Glomerular visceral epithelial cell (primary cell): ENCODE results near the gene SMCO1.
"Not testable (repeated sequence)": the region's sequence is repeated elsewhere in the genome, so short reads cannot be mapped to it uniquely, and the experiment has no call there.

ENCODE experiments used
- DNase-seq: peaks from one replicate; pipeline ENCODE4 v3.0.0-alpha.2; 2016; ENCODE audit errors: extremely low spot score

Gene SMCO1

GRCh38 chr3:196492080-196492479 is 23.1 kb downstream of the SMCO1 start:
- DNase-seq: no peak

GRCh38 chr3:196489747-196490146 is 25.4 kb downstream of the SMCO1 start:
- no peak for DNase-seq

- DNase-seq: no peak
Measured at GRCh38 chr3:196486263-196486662, 28.9 kb downstream of the SMCO1 start.

- no peak for DNase-seq
Measured at GRCh38 chr3:196477678-196478077, 37.5 kb downstream of the SMCO1 start.

- DNase-seq: no peak
Measured at GRCh38 chr3:196472286-196472685, 42.9 kb downstream of the SMCO1 start.

GRCh38 chr3:196471551-196471950 is 43.6 kb downstream of the SMCO1 start:
- DNase-seq: no peak

GRCh38 chr3:196470182-196470581 is 45.0 kb downstream of the SMCO1 start:
- DNase-seq: not testable (repeated sequence)

GRCh38 chr3:196463804-196464203 is 51.3 kb downstream of the SMCO1 start:
- DNase-seq: no peak

GRCh38 chr3:196463478-196463756 is 51.7 kb downstream of the SMCO1 start:
- no peak for DNase-seq

GRCh38 chr3:196462680-196463477 is 52.3 kb downstream of the SMCO1 start:
- not testable (repeated sequence) for DNase-seq

GRCh38 chr3:196458063-196458462 is 57.1 kb downstream of the SMCO1 start:
- no peak for DNase-seq

GRCh38 chr3:196457470-196457869 is 57.7 kb downstream of the SMCO1 start:
- DNase-seq: not testable (repeated sequence)
